Testis (tissue), 2 donors: ENCODE measurements around the gene NFE2L3.
A peak's percentile ranks its signal among the peaks of the same experiment; 100 is the strongest.

ENCODE experiments used
- POLR2A ChIP-seq: fragments of 450-650 bp; IDR thresholded peaks from one replicate; pipeline ENCODE4 v1.6.1; 2017; ENCODE audit warnings: antibody characterized with exemption, mild to moderate bottlenecking, moderate library complexity
- TF ChIP-seq, protein P1 (sequence below), 3 experiments: fragments of 450-650 bp in 2 of 3; fragments of 200-600 bp in 1 of 3; sonication (generic) in 1 of 3; IDR thresholded peaks; one replicate each; pipeline ENCODE4 v1.5.1; 2016 to 2019; ENCODE audit warnings: antibody characterized with exemption in 3 of 3, mild to moderate bottlenecking in 2 of 3, moderate library complexity in 1 of 3

- TF ChIP-seq, protein P1, sequence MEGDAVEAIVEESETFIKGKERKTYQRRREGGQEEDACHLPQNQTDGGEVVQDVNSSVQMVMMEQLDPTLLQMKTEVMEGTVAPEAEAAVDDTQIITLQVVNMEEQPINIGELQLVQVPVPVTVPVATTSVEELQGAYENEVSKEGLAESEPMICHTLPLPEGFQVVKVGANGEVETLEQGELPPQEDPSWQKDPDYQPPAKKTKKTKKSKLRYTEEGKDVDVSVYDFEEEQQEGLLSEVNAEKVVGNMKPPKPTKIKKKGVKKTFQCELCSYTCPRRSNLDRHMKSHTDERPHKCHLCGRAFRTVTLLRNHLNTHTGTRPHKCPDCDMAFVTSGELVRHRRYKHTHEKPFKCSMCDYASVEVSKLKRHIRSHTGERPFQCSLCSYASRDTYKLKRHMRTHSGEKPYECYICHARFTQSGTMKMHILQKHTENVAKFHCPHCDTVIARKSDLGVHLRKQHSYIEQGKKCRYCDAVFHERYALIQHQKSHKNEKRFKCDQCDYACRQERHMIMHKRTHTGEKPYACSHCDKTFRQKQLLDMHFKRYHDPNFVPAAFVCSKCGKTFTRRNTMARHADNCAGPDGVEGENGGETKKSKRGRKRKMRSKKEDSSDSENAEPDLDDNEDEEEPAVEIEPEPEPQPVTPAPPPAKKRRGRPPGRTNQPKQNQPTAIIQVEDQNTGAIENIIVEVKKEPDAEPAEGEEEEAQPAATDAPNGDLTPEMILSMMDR (IDR thresholded peaks at IDR 0.05) = peak in 2 of 3 experiments; percentile 13 to 14
- no peak for TF ChIP-seq POLR2A
Observed at GRCh38 chr7:26151953-26152781, at the start of gene NFE2L3.
